H9 (cell line): ENCODE results near the gene CEP131. TPM values are rescaled to one million over a fixed set of nuclear protein-coding genes. Genes with fewer than 3 reads are reported as not detected.

Experiments used
- DNase-seq: peaks from one replicate; pipeline ENCODE4 v3.0.0-alpha.2; 2017
- H2AFZ ChIP-seq: one replicate; pipeline ENCODE4 v1.6.1; 2013; ENCODE audit warnings: mild to moderate bottlenecking, low read length, control low read depth, moderate library complexity
- H2AK5ac ChIP-seq: 2 replicates; pipeline ENCODE4 v1.6.1; 2013; ENCODE audit warnings: low read length, control low read depth, mixed read lengths; ENCODE audit not compliant: insufficient read length
- H2BK120ac ChIP-seq: one replicate; pipeline ENCODE4 v1.6.1; 2013; ENCODE audit warnings: low read depth, mild to moderate bottlenecking, low read length, control low read depth, inconsistent platforms; ENCODE audit not compliant: poor library complexity, severe bottlenecking
- H2BK12ac ChIP-seq: 2 replicates; pipeline ENCODE4 v1.6.1; 2013; ENCODE audit warnings: low read length, control low read depth, mixed read lengths, low read depth; ENCODE audit not compliant: insufficient read length
- H2BK15ac ChIP-seq: 2 replicates; pipeline ENCODE4 v1.6.1; 2013; ENCODE audit warnings: low read depth, low read length, control low read depth
- H2BK20ac ChIP-seq: one replicate; pipeline ENCODE4 v1.6.1; 2013; ENCODE audit warnings: low read depth, mild to moderate bottlenecking, low read length, control low read depth, inconsistent platforms; ENCODE audit not compliant: poor library complexity, severe bottlenecking
- H2BK5ac ChIP-seq: 2 replicates; pipeline ENCODE4 v1.6.1; 2013; ENCODE audit warnings: low read length, control low read depth, mixed read lengths; ENCODE audit not compliant: insufficient read length
- H3K14ac ChIP-seq: 2 replicates; pipeline ENCODE4 v1.6.1; 2013; ENCODE audit warnings: low read length, control low read depth; ENCODE audit not compliant: insufficient read depth
- H3K18ac ChIP-seq: 2 replicates; pipeline ENCODE4 v1.6.1; 2013; ENCODE audit warnings: low read depth, mild to moderate bottlenecking, mixed read lengths, low read length, control low read depth; ENCODE audit not compliant: insufficient read length
- H3K23ac ChIP-seq: 2 replicates; pipeline ENCODE4 v1.6.1; 2013; ENCODE audit warnings: low read length, control low read depth, mixed read lengths, low read depth; ENCODE audit not compliant: insufficient read length
- H3K23me2 ChIP-seq: 2 replicates; pipeline ENCODE4 v1.6.1; 2013; ENCODE audit warnings: low read depth, mild to moderate bottlenecking, mixed read lengths, low read length, control low read depth; ENCODE audit not compliant: insufficient read length, poor library complexity, severe bottlenecking
- H3K27ac ChIP-seq: 2 replicates; pipeline ENCODE4 v1.5.1; 2013; ENCODE audit warnings: low read length, control low read depth, mixed read lengths, low read depth; ENCODE audit not compliant: insufficient read length
- H3K27me3 ChIP-seq: 2 replicates; pipeline ENCODE4 v1.6.1; 2013; ENCODE audit warnings: low read length, control low read depth, inconsistent platforms; ENCODE audit not compliant: insufficient read depth
- H3K4ac ChIP-seq: 2 replicates; pipeline ENCODE4 v1.6.1; 2013; ENCODE audit warnings: low read depth, mild to moderate bottlenecking, control low read depth, inconsistent platforms, low read length, moderate library complexity
- H3K4me1 ChIP-seq: 2 replicates; pipeline ENCODE4 v1.6.1; 2013; ENCODE audit warnings: low read length, control low read depth, inconsistent platforms; ENCODE audit not compliant: insufficient read depth
- H3K4me2 ChIP-seq: 2 replicates; pipeline ENCODE4 v1.6.1; 2013; ENCODE audit warnings: low read length, control low read depth, mixed read lengths; ENCODE audit not compliant: insufficient read length, insufficient read depth
- H3K56ac ChIP-seq: 2 replicates; pipeline ENCODE4 v1.6.1; 2013; ENCODE audit warnings: low read depth, mild to moderate bottlenecking, mixed read lengths, low read length, control low read depth; ENCODE audit not compliant: insufficient read length
- H3K79me1 ChIP-seq: 2 replicates; pipeline ENCODE4 v1.6.1; 2013; ENCODE audit warnings: low read depth, mild to moderate bottlenecking, moderate library complexity, low read length, control low read depth, inconsistent platforms; ENCODE audit not compliant: insufficient read depth, poor library complexity, severe bottlenecking
- H3K79me2 ChIP-seq: 2 replicates; pipeline ENCODE4 v1.6.1; 2013; ENCODE audit warnings: low read length, control low read depth, inconsistent platforms; ENCODE audit not compliant: insufficient read depth
- H3K9ac ChIP-seq: 2 replicates; pipeline ENCODE4 v1.6.1; 2013; ENCODE audit warnings: low read length, control low read depth, mixed read lengths; ENCODE audit not compliant: insufficient read length; ENCODE audit errors: extremely low read depth
- H3K9me3 ChIP-seq: one replicate; pipeline ENCODE4 v1.6.1; 2013; ENCODE audit warnings: low read depth, low read length, inconsistent platforms; ENCODE audit not compliant: control insufficient read depth
- H3T11ph ChIP-seq: one replicate; pipeline ENCODE4 v1.6.1; 2013; ENCODE audit warnings: mild to moderate bottlenecking, low read length, control low read depth, inconsistent platforms
- H4K20me1 ChIP-seq: one replicate; pipeline ENCODE4 v1.6.1; 2013; ENCODE audit not compliant: control insufficient read depth, insufficient read length, insufficient read depth
- H4K5ac ChIP-seq: 2 replicates; pipeline ENCODE4 v1.6.1; 2013; ENCODE audit warnings: low read depth, mild to moderate bottlenecking, mixed read lengths, low read length, control low read depth; ENCODE audit not compliant: insufficient read length
- H4K8ac ChIP-seq: replicated peaks from 2 replicates; pipeline ENCODE4 v1.6.1; 2013; ENCODE audit warnings: low read length, control low read depth, mixed read lengths, low read depth; ENCODE audit not compliant: insufficient read length
- H4K91ac ChIP-seq: 2 replicates; pipeline ENCODE4 v1.6.1; 2013; ENCODE audit warnings: low read depth, mild to moderate bottlenecking, moderate library complexity, mixed read lengths, low read length, control low read depth; ENCODE audit not compliant: insufficient read length
- H3K27ac Mint-ChIP-seq, 3 experiments: 2 replicates in 2 of 3; 3 replicates in 1 of 3; pipeline ENCODE4 v1.8.0; 2020 to 2021; ENCODE audit warnings: mixed read lengths in 3 of 3, mild to moderate bottlenecking in 1 of 3, moderate library complexity in 1 of 3
- H3K27me3 Mint-ChIP-seq: 2 replicates; pipeline ENCODE4 v1.8.0; 2021; ENCODE audit warnings: low read depth, mild to moderate bottlenecking, moderate library complexity, mixed read lengths
- H3K36me3 Mint-ChIP-seq, 3 experiments: 2 replicates in 2 of 3; 3 replicates in 1 of 3; pipeline ENCODE4 v1.8.0; 2020 to 2021; ENCODE audit warnings: low read depth in 3 of 3, mixed read lengths in 3 of 3; ENCODE audit not compliant: insufficient read depth in 1 of 3
- H3K4me1 Mint-ChIP-seq, 2 experiments: 2 replicates each; pipeline ENCODE4 v1.8.0; 2020; ENCODE audit warnings: mixed read lengths in 2 of 2
- H3K4me3 Mint-ChIP-seq, 2 experiments: 2 replicates in 1 of 2; 3 replicates in 1 of 2; pipeline ENCODE4 v1.8.0; 2020 to 2021; ENCODE audit warnings: mild to moderate bottlenecking in 2 of 2, mixed read lengths in 2 of 2, moderate library complexity in 1 of 2
- H3K9me3 Mint-ChIP-seq, 2 experiments: 2 replicates in 1 of 2; 3 replicates in 1 of 2; pipeline ENCODE4 v1.8.0; 2020; ENCODE audit warnings: mild to moderate bottlenecking in 2 of 2, mixed read lengths in 2 of 2, moderate library complexity in 1 of 2
- CTCF ChIP-seq: fragments of 200-600 bp; sonication (generic); conservative IDR thresholded peaks from 3 replicates; pipeline ENCODE4 v1.8.0; 2021; ENCODE audit warnings: antibody characterized with exemption, mild to moderate bottlenecking
- WGBS: extraction: QIAGEN DNeasy Blood & Tissue Kit; methylation state at CpG from one replicate; pipeline ENCODE4 v1.1.7; 2013; ENCODE audit warnings: missing lambda C conversion rate, low lambda C conversion rate, mixed read lengths; ENCODE audit not compliant: insufficient read length; ENCODE audit errors: extremely low coverage; 5-methylcytosine and 5-hydroxymethylcytosine counted together
- total RNA-seq: library from RNA; stranded (reverse); gene quantifications from 2 replicates; pipeline ENCODE4 v1.2.1, GENCODE V29; 2021

CEP131 gene
- total RNA-seq, 1 experiment from 2014 or later: 16.3 TPM

DNA sequence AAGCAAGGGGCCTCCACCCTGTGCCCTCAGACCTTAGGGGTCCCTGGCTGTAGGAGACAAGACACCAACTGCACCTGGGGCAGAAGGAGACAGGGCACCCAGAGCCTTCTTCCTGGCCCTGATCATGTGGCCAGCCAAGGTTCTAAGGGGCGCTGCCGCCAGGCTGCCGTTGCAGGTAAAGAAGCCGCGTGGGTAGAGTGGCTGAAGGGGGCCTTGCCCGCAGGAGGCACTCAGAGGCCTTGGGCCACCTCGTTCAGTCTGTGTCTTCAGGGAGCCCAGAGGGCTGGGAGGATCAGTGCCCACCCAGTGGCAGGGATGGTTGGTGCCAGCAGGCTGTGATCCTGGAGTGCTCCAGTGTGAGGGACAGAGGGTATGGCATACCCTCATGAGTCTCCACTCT is 55.1 kb downstream of the CEP131 start:
- Mint-ChIP-seq H3K4me1 (no peaks in the 10 kb centered on the region), H3K9me3 (no peaks in the 10 kb centered on the region), H3K36me3 (no peaks in the 10 kb centered on the region), H3K4me3 (no peak overlapping the region), H3K27ac (no peak overlapping the region), H3K27me3 (peaks cover 14% of the 10 kb centered on the region)
- H3K4me2 ChIP-seq: no peak overlapping the region
- H2BK120ac ChIP-seq: no peak overlapping the region
- H3K79me2 ChIP-seq: no peaks in the 10 kb centered on the region
- no peak overlapping the region for H3K18ac ChIP-seq
- H3K9ac ChIP-seq: no peak overlapping the region
- H3K27ac ChIP-seq: no peak overlapping the region
- no peak overlapping the region for H2BK12ac ChIP-seq
- no peak overlapping the region for H2BK20ac ChIP-seq
- no peak overlapping the region for H3T11ph ChIP-seq
- no peak overlapping the region for H2BK5ac ChIP-seq
- no peak overlapping the region for H4K5ac ChIP-seq
- no peak overlapping the region for H2BK15ac ChIP-seq
- no peak overlapping the region for H3K14ac ChIP-seq
- DNase-seq: no peak
- no peak overlapping the region for H2AFZ ChIP-seq
- no peak for TF ChIP-seq CTCF
- no peak overlapping the region for H3K23ac ChIP-seq
- peaks cover 4% of the 10 kb centered on the region for H4K20me1 ChIP-seq
- no peak overlapping the region for H2AK5ac ChIP-seq
- H3K4me1 ChIP-seq: no peaks in the 10 kb centered on the region
- H3K23me2 ChIP-seq: peaks cover 3% of the 10 kb centered on the region
- H3K4ac ChIP-seq: no peak overlapping the region
- H3K79me1 ChIP-seq: no peaks in the 10 kb centered on the region
- H3K56ac ChIP-seq: no peak overlapping the region
- H4K8ac ChIP-seq: no peak overlapping the region
- no peak overlapping the region for H4K91ac ChIP-seq
- no peaks in the 10 kb centered on the region for H3K9me3 ChIP-seq
- H3K27me3 ChIP-seq: no peaks in the 10 kb centered on the region
- no CpG with 5 or more reads among the region's 7 CpGs for WGBS
